ENCODE data around the gene SMIM30. TPM values are rescaled to one million over a fixed set of nuclear protein-coding genes. Genes with fewer than 3 reads are reported as not detected.

The SMIM30 gene
- total RNA-seq, 2 donors from 2014 or later: 23.7 to 36.5 TPM

- no peaks in the 10 kb centered on the region for H3K4me1 ChIP-seq (ENCODE audit: control insufficient read depth in 1 of 2, low read depth in 2 of 2)
- no peaks in the 10 kb centered on the region for H3K9me3 ChIP-seq
- H3K36me3 ChIP-seq: no peaks in the 10 kb centered on the region
- ATAC-seq (ENCODE audit: insufficient number of reproducible peaks, low FRiP score, low read depth) (no peak), DNase-seq (ENCODE audit: low spot score) (no peak)
- no peaks in the 10 kb centered on the region for H3K27me3 ChIP-seq (replicated peaks; ENCODE audit: insufficient read depth)
- TF ChIP-seq CTCF (IDR thresholded peaks at IDR 0.05): no peak
- no peak overlapping the region for H3K4me3 ChIP-seq
- no peak overlapping the region for H3K27ac ChIP-seq
These were observed 22.6 kb upstream of the SMIM30 start for GRCh38 chr7:113140956-113141355.

GRCh38 chr7:113137241-113137640 lies 18.9 kb upstream of the SMIM30 start:
- no peaks in the 10 kb centered on the region for H3K9me3 ChIP-seq
- no peak for ATAC-seq (ENCODE audit: insufficient number of reproducible peaks, low FRiP score, low read depth)
- no peaks in the 10 kb centered on the region for H3K4me1 ChIP-seq (ENCODE audit: control insufficient read depth in 1 of 2, low read depth in 2 of 2)
- H3K36me3 ChIP-seq: no peaks in the 10 kb centered on the region
- H3K27ac ChIP-seq: no peak overlapping the region
- no peak for DNase-seq (ENCODE audit: low spot score)
- H3K4me3 ChIP-seq: no peak overlapping the region
- no peaks in the 10 kb centered on the region for H3K27me3 ChIP-seq (replicated peaks; ENCODE audit: insufficient read depth)
- no peak for TF ChIP-seq CTCF (IDR thresholded peaks at IDR 0.05)

GRCh38 chr7:113134025-113134424 lies 15.7 kb upstream of the SMIM30 start:
- Histone ChIP-seq H3K36me3 (no peaks in the 10 kb centered on the region), H3K4me1 (ENCODE audit: control insufficient read depth in 1 of 2, low read depth in 2 of 2) (no peaks in the 10 kb centered on the region), H3K4me3 (no peak overlapping the region), H3K27me3 (replicated peaks; ENCODE audit: insufficient read depth) (no peaks in the 10 kb centered on the region), H3K9me3 (no peaks in the 10 kb centered on the region), H3K27ac (no peak overlapping the region)
- no peak for DNase-seq (ENCODE audit: low spot score)
- TF ChIP-seq CTCF (IDR thresholded peaks at IDR 0.05): no peak
- ATAC-seq (ENCODE audit: insufficient number of reproducible peaks, low FRiP score, low read depth): no peak

- no peaks in the 10 kb centered on the region for H3K9me3 ChIP-seq
These were observed 13.0 kb upstream of the SMIM30 start for GRCh38 chr7:113131367-113131766.

GRCh38 chr7:113128031-113128430 lies 9.7 kb upstream of the SMIM30 start:
- no peaks in the 10 kb centered on the region for H3K27me3 ChIP-seq (replicated peaks; ENCODE audit: insufficient read depth)
- no peak overlapping the region for H3K27ac ChIP-seq
- no peaks in the 10 kb centered on the region for H3K4me1 ChIP-seq (ENCODE audit: control insufficient read depth in 1 of 2, low read depth in 2 of 2)
- no peak for DNase-seq (ENCODE audit: low spot score)
- H3K9me3 ChIP-seq: no peaks in the 10 kb centered on the region
- no peak overlapping the region for H3K4me3 ChIP-seq
- TF ChIP-seq CTCF (IDR thresholded peaks at IDR 0.05): no peak
- no peaks in the 10 kb centered on the region for H3K36me3 ChIP-seq
- no peak for ATAC-seq (ENCODE audit: insufficient number of reproducible peaks, low FRiP score, low read depth)

More at GRCh38 chr7:113131367-113131766, 13.0 kb upstream of the SMIM30 start:
- Histone ChIP-seq H3K4me3 (no peak overlapping the region), H3K4me1 (ENCODE audit: control insufficient read depth in 1 of 2, low read depth in 2 of 2) (no peaks in the 10 kb centered on the region), H3K36me3 (no peaks in the 10 kb centered on the region), H3K27me3 (replicated peaks; ENCODE audit: insufficient read depth) (no peaks in the 10 kb centered on the region), H3K27ac (no peak overlapping the region)
- DNase-seq (ENCODE audit: low spot score): no peak
- no peak for TF ChIP-seq CTCF (IDR thresholded peaks at IDR 0.05)
- ATAC-seq (ENCODE audit: insufficient number of reproducible peaks, low FRiP score, low read depth): no peak

Data from thoracic aorta (tissue), 2 donors.